SU-DHL-6 (cell line): ENCODE measurements around the gene PRPF6.

Experiments used
- H2AFZ ChIP-seq: fragments of 200-600 bp; sonication (generic); 2 replicates; pipeline ENCODE4 v1.6.1; 2014; ENCODE audit warnings: low read depth, mild to moderate bottlenecking, moderate library complexity, mixed read lengths, antibody characterized with exemption, low read length; ENCODE audit not compliant: severe bottlenecking
- H3F3A ChIP-seq: fragments of 200-600 bp; shearing (Covaris generic); 2 replicates; pipeline ENCODE4 v1.6.0; 2016; ENCODE audit warnings: antibody characterized with exemption, mild to moderate bottlenecking; ENCODE audit not compliant: insufficient read depth
- H3K27ac ChIP-seq: fragments of 200-600 bp; sonication (generic); 2 replicates; pipeline ENCODE4 v1.5.1; 2016; ENCODE audit warnings: low read depth, mild to moderate bottlenecking, low read length, moderate library complexity, mixed read lengths
- H3K27me3 ChIP-seq: fragments of 200-600 bp; sonication (generic), shearing (Covaris generic); 2 replicates; pipeline ENCODE4 v1.6.0; 2014; ENCODE audit warnings: mild to moderate bottlenecking, low read length
- H3K36me3 ChIP-seq: fragments of 200-600 bp; sonication (generic); 2 replicates; pipeline ENCODE4 v1.6.1; 2014; ENCODE audit warnings: mild to moderate bottlenecking, low read length, mixed read lengths
- H3K4me2 ChIP-seq: fragments of 300-600, 200-600 bp; shearing (Covaris generic), sonication (generic); 2 replicates; pipeline ENCODE4 v1.6.0; 2014; ENCODE audit warnings: low read length, low read depth, mild to moderate bottlenecking; ENCODE audit not compliant: poor library complexity, severe bottlenecking
- H3K4me3 ChIP-seq: fragments of 200-600 bp; sonication (generic); 2 replicates; pipeline ENCODE4 v1.5.1; 2014; ENCODE audit warnings: antibody characterized with exemption, low read length, mild to moderate bottlenecking, mixed read lengths; ENCODE audit not compliant: insufficient read depth, poor library complexity, severe bottlenecking
- H3K79me2 ChIP-seq: fragments of 200-600 bp; sonication (generic); 2 replicates; pipeline ENCODE4 v1.6.1; 2014; ENCODE audit warnings: mild to moderate bottlenecking, low read length, moderate library complexity; ENCODE audit not compliant: insufficient read depth
- H3K9ac ChIP-seq: fragments of 200-600 bp; sonication (generic); 2 replicates; pipeline ENCODE4 v1.7.0; 2014; ENCODE audit warnings: mild to moderate bottlenecking, low read length
- H3K9me2 ChIP-seq: fragments of 200-600 bp; sonication (generic); replicated peaks from 2 replicates; pipeline ENCODE4 v1.6.1; 2014; ENCODE audit warnings: low read length; ENCODE audit not compliant: insufficient read depth
- H3K9me3 ChIP-seq: fragments of 200-600 bp; sonication (generic); 2 replicates; pipeline ENCODE4 v1.6.1; 2014; ENCODE audit warnings: low read length, mixed read lengths; ENCODE audit not compliant: insufficient read depth
- H4K20me1 ChIP-seq: fragments of 200-600 bp; sonication (generic); 2 replicates; pipeline ENCODE4 v1.6.1; 2014; ENCODE audit warnings: low read depth, mild to moderate bottlenecking, antibody characterized with exemption, low read length, moderate library complexity, mixed read lengths
- CTCF ChIP-seq: fragments of 200-600 bp; sonication (generic); IDR thresholded peaks from one replicate; pipeline ENCODE4 v1.5.1; 2017; ENCODE audit warnings: antibody characterized with exemption, mild to moderate bottlenecking, low read length, moderate library complexity; ENCODE audit not compliant: insufficient read depth, poor library complexity, severe bottlenecking
- EZH2phosphoT487 ChIP-seq: fragments of 200-600 bp; sonication (generic), shearing (Covaris generic); conservative IDR thresholded peaks from 2 replicates; pipeline ENCODE4 v1.6.1; 2018; ENCODE audit warnings: mild to moderate bottlenecking, antibody characterized with exemption, low read length, moderate library complexity, mixed read lengths

PRPF6 gene

GRCh38 chr20:63937596-63937995, 43.3 kb upstream of the PRPF6 start:
- H3K9ac ChIP-seq, result no peak overlapping the region
- H3K9me3 ChIP-seq, result no peaks in the 10 kb centered on the region
- no peak overlapping the region for H2AFZ ChIP-seq
- H3K4me3 ChIP-seq, result no peak overlapping the region
- H3K9me2 ChIP-seq, result no peaks in the 10 kb centered on the region
- no peak overlapping the region for H3K4me2 ChIP-seq
- no peaks in the 10 kb centered on the region for H3K27me3 ChIP-seq
- H4K20me1 ChIP-seq, result no peaks in the 10 kb centered on the region
- TF ChIP-seq EZH2phosphoT487 (no peak), CTCF (no peak)
- H3K36me3 ChIP-seq, result no peaks in the 10 kb centered on the region
- H3K79me2 ChIP-seq, result no peaks in the 10 kb centered on the region
- no peaks in the 10 kb centered on the region; the same call in 1 of the 2 replicates for H3F3A ChIP-seq
- H3K27ac ChIP-seq, result no peak overlapping the region

GRCh38 chr20:63939061-63939935, 41.6 kb upstream of the PRPF6 start:
- no peaks in the 10 kb centered on the region for H3K9me3 ChIP-seq
- H3F3A ChIP-seq, result no peaks in the 10 kb centered on the region; the same call in 1 of the 2 replicates
- no peaks in the 10 kb centered on the region for H3K79me2 ChIP-seq
- H4K20me1 ChIP-seq, result no peaks in the 10 kb centered on the region
- H3K36me3 ChIP-seq, result no peaks in the 10 kb centered on the region
- TF ChIP-seq CTCF, result no peak
- TF ChIP-seq EZH2phosphoT487, result no peak
- H3K4me2 ChIP-seq, result no peak overlapping the region
- no peak overlapping the region for H2AFZ ChIP-seq
- no peaks in the 10 kb centered on the region for H3K9me2 ChIP-seq
- no peaks in the 10 kb centered on the region for H3K27me3 ChIP-seq
- no peak overlapping the region for H3K4me3 ChIP-seq
- H3K27ac ChIP-seq, result no peak overlapping the region
- H3K9ac ChIP-seq, result no peak overlapping the region

GRCh38 chr20:63940071-63940471, 40.9 kb upstream of the PRPF6 start:
- H3K36me3 ChIP-seq, result no peaks in the 10 kb centered on the region
- H3K79me2 ChIP-seq, result no peaks in the 10 kb centered on the region
- no peak overlapping the region for H3K4me3 ChIP-seq
- H3K9me2 ChIP-seq, result no peaks in the 10 kb centered on the region
- H3K27ac ChIP-seq, result no peak overlapping the region
- no peaks in the 10 kb centered on the region for H4K20me1 ChIP-seq
- H3K4me2 ChIP-seq, result no peak overlapping the region
- H3K27me3 ChIP-seq, result no peaks in the 10 kb centered on the region
- H3F3A ChIP-seq, result no peaks in the 10 kb centered on the region; the same call in 1 of the 2 replicates
- no peak overlapping the region for H2AFZ ChIP-seq
- H3K9ac ChIP-seq, result no peak overlapping the region
- no peak for TF ChIP-seq CTCF
- no peak for TF ChIP-seq EZH2phosphoT487
- H3K9me3 ChIP-seq, result no peaks in the 10 kb centered on the region
